Measurements from ENCODE around the gene CCR4.
"Not testable (repeated sequence)": the region's sequence is repeated elsewhere in the genome, so short reads cannot be mapped to it uniquely, and the experiment has no call there.

The CCR4 gene

GRCh38 chr3:32951410-32951811 lies at the start of gene CCR4:
TSS of gene CCR4 (plus strand) at chr3:32951644. CDS start at chr3:32953423, 1,779 bp downstream.
- CTCF ChIA-PET: no interaction called here
- no peak for DNase-seq (ENCODE audit: low spot score)
- no peak for TF ChIP-seq CTCF (conservative IDR thresholded peaks at IDR 0.05; ENCODE audit: low read depth)
- no peak within 1 kb of the TSS for H3K27ac ChIP-seq
- POLR2A ChIA-PET (ENCODE audit: low non-redundant PET): no interaction called here

GRCh38 chr3:32902887-32903371 lies 48.5 kb upstream of the CCR4 start:
- DNase-seq (ENCODE audit: low spot score); POLR2A ChIA-PET (ENCODE audit: low non-redundant PET): not testable (repeated sequence)
- CTCF ChIA-PET: interaction anchor here (0.6 kb wide), 1 partner anchor 9 kb away, joined by 3 read pairs; no protein-coding TSS in a partner anchor
- peak overlapping the region; percentile 9; the same call in 1 of the 2 replicates for H3K27ac ChIP-seq
- peak; percentile 70 for TF ChIP-seq CTCF (conservative IDR thresholded peaks at IDR 0.05; ENCODE audit: low read depth)

- H3K27ac ChIP-seq: no peak overlapping the region
- CTCF ChIA-PET: interaction anchor here (0.7 kb wide), 2 partner anchors 628 to 750 kb away, joined by 3 to 4 read pairs; no protein-coding TSS in a partner anchor
- no peak for DNase-seq (ENCODE audit: low spot score)
- POLR2A ChIA-PET (ENCODE audit: low non-redundant PET): no interaction called here
- no peak for TF ChIP-seq CTCF (conservative IDR thresholded peaks at IDR 0.05; ENCODE audit: low read depth)
Observed at GRCh38 chr3:32903953-32904352, 47.5 kb upstream of the CCR4 start.

- no peak for DNase-seq (ENCODE audit: low spot score)
- ChIA-PET CTCF (no interaction called here), POLR2A (ENCODE audit: low non-redundant PET) (no interaction called here)
- no peak overlapping the region for H3K27ac ChIP-seq
- TF ChIP-seq CTCF (conservative IDR thresholded peaks at IDR 0.05; ENCODE audit: low read depth): no peak
Observed at GRCh38 chr3:32909999-32910398, 41.4 kb upstream of the CCR4 start.

GRCh38 chr3:32910954-32911353 lies 40.5 kb upstream of the CCR4 start:
- TF ChIP-seq CTCF (conservative IDR thresholded peaks at IDR 0.05; ENCODE audit: low read depth): no peak
- H3K27ac ChIP-seq: no peak overlapping the region
- POLR2A ChIA-PET (ENCODE audit: low non-redundant PET): no interaction called here
- no peak for DNase-seq (ENCODE audit: low spot score)
- CTCF ChIA-PET: interaction anchor here (0.6 to 0.7 kb wide), 2 partner anchors 22 to 59 kb away, joined by 3 read pairs; no protein-coding TSS in a partner anchor

- TF ChIP-seq CTCF (conservative IDR thresholded peaks at IDR 0.05; ENCODE audit: low read depth): no peak
- DNase-seq (ENCODE audit: low spot score): no peak
- POLR2A ChIA-PET (ENCODE audit: low non-redundant PET): no interaction called here
- CTCF ChIA-PET: no interaction called here
- H3K27ac ChIP-seq: peak overlapping the region; percentile 99
Observed at GRCh38 chr3:32912046-32912445, 39.4 kb upstream of the CCR4 start.

All from RWPE1 (cell line).